Stimulated activated CD4-positive, alpha-beta T cell treated with anti-CD3 and anti-CD28 coated beads, Interleukin-2, amount 100 ng/mL, for 4 hours (primary cell): ENCODE results near the gene DLG4.

ENCODE experiments used
- DNase-seq: peaks from one replicate; pipeline ENCODE4 v3.0.0-alpha.2; 2020; ENCODE audit warnings: low read depth

Gene DLG4

DNA sequence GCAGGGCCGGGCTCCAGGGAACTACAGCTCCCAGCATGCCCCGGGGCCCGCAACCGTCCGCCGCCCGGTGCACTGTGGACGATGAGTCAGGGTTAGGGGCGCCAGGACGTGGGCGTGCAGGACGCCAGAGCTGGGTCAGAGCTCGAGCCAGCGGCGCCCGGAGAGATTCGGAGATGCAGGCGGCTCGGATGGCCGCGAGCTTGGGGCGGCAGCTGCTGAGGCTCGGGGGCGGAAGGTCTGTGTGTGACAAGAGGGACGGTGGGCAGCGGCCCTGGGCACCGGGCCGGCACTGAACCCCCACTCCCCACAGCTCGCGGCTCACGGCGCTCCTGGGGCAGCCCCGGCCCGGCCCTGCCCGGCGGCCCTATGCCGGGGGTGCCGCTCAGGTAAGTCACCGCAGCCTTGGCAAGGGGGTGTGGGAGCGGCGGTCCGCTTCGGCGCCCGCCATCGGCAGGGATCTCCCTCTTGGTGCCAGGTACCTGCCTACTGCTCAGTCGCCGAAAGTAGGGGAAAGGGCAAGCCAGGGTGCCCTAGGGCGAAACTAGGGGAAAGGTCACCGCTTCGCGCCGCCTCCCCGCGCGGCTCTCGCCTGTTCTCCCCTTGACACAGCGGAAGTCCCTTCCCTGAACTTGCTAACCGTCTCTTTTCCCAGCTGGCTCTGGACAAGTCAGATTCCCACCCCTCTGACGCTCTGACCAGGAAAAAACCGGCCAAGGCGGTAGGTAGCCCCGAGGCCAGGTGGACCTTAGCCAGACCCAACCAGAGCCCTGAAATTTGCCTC, at the start of gene DLG4, which contains the start of gene ACADVL:
TSS of gene DLG4 (minus strand) at position 25 of the 781 bp plus-strand sequence.
TSS of gene ACADVL (plus strand) at position 127 of the 781 bp plus-strand sequence. CDS start at position 174, 47 bp downstream.
- DNase-seq: peak; percentile 60

DNA sequence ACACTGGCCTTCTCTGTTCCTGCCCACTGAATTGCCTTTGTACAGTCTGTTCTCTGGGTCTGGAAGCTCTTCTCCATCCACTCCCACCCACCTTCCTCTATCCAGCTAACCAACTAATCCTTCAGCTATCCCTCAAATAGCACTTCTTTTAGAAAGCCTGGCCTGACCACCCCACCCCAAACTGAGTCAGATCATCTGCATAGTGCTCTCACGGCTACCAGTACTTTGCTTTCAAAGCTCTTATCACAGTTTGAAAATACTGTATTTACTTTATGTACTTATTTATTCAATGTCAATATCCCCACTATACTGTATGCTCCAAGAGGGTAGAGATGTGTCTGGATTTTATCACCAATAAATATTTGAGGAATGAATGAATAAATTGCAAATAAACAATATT, 47.1 kb upstream of the DLG4 start:
- no peak for DNase-seq

DNA sequence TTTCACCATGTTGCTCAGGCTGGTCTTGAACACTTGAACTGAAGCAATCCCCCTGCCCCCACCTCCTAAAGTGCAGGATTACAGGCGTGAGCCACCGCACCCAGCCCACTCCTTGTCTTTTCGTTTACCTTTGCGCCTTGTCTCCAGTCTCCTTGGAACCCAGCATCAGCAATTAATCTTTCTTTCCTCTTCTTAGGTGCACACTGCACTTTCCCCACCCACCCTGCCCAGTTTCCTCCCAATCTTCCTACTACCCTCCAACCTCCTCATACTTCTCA, 44.1 kb upstream of the DLG4 start:
- DNase-seq: no peak

DNA sequence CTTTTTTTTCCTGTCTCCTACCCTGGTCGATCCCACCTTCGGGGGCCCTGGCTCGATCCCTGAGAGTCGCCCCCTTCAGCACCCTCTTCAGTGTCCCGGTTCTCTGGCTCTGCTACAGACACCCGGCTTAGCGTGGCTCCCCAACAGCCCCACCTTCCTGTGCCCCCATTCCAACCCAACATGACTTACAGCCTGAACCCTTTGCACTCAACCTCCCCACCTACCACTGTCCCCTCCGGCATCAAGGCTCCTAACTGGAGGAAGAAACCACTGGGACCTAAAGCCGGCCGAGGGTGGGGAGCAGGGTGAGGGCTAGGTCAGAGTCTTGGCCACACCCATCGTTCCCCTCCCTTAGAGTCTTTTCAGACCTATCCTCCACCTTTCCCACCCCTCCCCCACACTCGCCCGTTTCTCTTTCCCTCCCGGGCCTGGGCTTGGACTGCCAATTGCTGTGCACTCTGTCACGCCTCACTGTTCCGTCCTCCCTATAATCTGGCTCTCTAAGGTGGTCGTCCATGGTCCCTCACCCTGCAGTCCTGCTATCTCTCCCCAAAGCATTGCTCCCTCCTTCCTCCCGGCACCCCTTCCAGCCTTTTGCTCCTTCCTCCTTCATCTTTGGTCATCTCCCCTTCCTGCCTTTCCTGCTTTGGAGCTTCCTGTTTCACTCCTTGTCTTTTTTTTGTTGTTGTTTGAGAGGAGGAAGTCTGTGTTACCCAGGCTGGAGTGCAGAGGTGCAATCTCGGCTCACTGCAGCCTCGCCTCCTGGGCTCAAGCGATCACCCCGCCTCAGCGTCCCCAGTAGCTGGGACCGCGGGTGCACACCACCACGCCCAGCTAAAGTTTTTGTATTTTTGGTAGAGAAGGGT, 43.5 kb upstream of the DLG4 start:
- no peak for DNase-seq

- no peak for DNase-seq
Observed at GRCh38 chr17:7262192-7262934, 42.7 kb upstream of the DLG4 start, which contains the start of gene CLDN7. Gene CLDN7 (minus strand): TSS chr17:7262478. CDS start chr17:7262043, 435 bp downstream.

DNA sequence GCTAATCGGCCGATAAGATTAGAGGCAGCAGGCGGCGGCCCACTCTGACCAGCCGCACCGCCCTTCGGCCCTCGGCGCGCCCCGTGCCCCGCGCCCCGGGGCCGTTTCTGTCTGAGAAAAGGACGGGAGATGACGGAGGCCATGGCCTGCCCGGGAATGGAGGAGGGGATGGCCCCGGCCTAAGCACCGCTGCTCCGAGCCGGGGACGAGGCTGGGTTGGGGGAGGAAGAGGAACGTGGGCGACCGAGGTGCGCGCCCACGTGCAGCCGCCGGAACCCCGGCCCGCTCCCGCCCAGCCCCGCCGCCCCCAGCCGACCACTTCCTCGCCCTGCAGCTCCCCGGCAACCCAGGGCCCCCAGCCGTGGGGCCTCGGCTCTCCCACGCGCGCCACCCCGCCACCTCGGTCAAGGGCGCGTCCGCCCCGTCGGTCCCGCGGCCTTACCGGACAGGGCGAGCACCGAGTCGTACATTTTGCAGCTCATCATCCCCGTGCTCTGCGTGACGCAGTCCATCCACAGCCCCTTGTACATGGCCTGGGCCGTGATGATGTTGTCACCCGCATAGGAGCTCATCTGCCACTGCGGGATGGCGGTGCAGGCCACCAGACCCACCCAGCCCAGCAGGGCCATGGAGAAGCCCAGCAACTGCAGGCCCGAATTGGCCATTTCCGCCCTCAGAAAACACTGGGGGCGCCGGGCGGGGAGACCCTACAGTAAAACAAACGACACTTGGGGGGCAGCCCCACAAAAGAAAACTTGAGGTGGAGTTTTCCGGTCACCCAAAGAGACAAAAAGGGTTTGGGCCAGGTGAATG, 41.9 kb upstream of the DLG4 start:
- peak; percentile 47 for DNase-seq

- DNase-seq: no peak
Observed at GRCh38 chr17:7260651-7261378, 41.2 kb upstream of the DLG4 start.

DNA sequence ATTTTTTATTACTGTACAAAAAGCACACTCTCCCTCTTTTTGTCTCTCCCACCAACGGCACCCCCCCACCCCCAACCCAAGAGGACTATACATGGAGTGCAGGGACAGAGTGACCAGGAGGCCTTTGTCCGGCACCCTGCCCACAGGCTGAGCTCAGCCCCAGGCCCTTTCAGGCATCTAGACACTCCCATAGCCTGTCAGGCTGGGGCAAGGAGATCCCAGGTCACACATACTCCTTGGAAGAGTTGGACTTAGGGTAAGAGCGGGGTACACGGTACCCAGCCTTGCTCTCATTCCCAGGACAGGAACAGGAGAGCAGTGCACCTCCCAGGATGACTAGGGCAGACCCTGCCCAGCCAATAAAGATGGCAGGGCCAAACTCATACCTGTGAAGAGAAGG, 40.5 kb upstream of the DLG4 start:
- DNase-seq: no peak

- DNase-seq: no peak
Observed at GRCh38 chr17:7259555-7259889, 39.9 kb upstream of the DLG4 start.

DNA sequence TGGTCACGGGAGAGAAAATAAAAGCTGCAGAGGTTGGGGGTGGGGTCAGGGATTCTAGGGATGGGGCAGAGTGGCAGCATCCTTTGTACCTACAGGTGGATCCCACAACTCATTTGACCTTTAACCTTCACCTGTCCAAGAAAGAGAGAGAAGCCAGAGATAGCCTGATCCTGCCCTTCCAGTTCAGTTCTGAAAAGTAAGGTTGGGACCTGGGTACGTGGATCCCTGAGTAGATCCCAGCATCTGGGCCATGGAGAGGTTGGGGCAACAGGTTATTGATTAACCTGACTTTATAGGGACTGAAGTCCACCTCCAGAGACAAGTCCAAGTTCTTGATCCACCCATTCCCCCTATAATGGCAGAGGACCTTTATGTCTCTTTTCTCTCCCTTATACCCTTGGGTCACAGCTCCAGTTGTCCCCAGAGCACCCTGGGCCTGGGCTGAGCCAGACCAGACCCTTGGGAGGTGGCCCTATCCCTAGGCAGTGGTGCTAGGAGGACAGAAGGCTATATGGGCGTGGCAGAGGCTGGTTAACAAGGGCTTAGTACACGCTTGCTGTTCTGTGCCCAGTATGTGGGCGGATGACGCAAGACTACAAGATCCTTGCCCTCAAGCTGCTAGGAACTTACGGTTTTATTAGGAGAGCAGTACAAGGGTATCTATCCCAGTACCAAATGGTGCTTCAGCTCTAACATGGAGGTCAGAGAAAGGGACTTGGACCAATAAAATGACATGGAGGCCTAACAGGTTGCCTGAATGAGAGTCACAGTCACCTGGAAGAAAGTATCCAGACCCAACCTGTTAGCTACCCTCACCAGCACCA, 39.3 kb upstream of the DLG4 start:
- DNase-seq: no peak

GRCh38 chr17:7256766-7257456, 37.3 kb upstream of the DLG4 start:
- no peak for DNase-seq

GRCh38 chr17:7254511-7254910, 34.9 kb upstream of the DLG4 start:
- DNase-seq: no peak

DNA sequence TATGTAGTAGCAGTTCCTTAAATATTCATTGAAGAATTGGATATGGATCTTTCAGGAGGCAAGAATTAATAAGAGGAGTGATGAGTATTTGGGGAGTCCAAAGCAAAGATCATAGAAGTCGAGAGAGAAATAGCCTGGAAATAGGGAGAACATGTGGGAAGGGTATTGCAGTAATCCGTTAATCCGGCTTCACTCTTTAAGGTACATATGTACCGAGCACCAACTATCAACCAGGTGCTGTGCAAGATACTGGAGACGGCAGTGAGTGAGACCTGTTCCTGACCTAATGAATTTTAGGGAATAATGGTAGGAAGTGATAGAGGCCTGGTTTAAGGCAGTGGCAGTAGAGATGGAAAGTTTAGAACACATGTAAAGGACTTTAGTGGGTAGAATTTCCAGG, 33.4 kb upstream of the DLG4 start:
- DNase-seq: no peak

- DNase-seq: peak; percentile 69
Observed at GRCh38 chr17:7252176-7253043, 32.8 kb upstream of the DLG4 start, which contains the start of gene ELP5. Gene ELP5 (plus strand): TSS chr17:7252215. CDS start chr17:7252551, 336 bp downstream.

DNA sequence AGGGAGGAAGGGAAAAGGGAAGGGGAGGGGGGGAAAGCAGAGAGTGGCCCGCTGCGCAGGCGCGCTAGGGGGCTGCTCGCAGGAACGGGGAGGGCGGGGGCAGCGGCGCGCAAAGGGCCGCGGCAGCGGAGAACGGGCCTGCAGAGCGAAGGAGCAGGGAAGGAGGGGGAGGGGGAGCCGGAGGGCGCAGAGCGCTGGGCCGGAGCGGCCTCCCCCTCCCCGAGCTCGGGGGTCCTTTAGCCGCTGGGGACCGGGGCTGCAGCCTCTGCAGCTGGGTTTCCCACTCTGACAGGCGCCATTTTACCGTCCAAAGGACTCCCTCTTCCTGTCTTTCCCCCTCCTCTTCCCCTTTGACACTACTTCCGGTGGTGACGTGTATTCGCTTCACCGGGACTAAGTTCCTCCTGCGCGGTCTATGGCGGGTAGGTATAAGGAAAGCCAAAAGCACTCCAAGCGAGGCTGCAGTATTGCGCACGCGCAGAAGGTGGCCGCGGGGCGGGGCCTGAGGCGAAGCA, 32.1 kb upstream of the DLG4 start, which contains the start of gene CTDNEP1:
TSS of gene CTDNEP1 (minus strand) at position 74 of the 515 bp plus-strand sequence. CDS start 438 bp downstream, outside the sequence.
- DNase-seq: peak; percentile 98

DNA sequence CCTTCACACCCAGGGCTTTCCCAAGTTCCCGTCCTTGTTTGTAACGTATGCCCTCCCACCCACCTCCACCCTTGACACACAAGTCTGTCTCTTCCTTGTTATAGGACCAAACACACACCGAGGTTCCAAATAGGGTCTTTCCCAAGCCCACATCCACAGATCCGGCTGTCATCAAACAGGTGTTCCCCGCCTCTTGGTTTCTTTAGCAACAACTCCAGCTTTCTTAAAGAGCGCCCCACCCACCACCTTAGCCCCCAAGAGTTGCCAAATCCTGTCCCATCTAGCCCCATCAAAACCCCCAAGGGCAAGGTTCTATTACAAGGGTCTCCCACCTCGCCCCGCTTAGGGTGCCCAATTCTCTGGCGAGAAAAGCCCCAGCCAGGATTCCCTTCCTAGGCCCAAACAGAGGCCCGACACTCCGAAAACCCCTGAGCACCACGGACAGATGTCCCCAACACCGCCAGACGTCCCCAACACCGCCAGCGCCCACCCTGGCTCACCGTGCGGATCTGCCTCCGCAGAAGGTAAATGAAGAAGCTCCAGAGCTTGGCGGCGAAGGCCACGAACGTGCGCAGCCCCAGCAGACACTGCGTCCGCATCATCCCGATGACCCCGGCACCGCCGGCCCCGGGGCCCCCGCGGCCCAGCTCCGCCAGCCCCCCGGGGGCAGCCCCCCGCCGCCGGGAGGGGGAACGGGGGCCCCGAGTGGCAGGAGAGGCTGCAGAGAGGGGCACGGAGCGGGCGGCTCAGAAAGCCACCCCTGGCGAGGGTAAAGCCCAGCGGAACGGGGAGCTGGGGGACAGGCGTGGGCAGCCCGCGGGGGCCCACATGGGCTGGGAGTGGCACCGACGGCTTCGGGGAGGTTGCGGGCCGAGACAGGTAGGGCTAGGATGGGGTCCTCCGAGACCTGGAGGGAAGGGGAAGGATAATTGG, 31.3 kb upstream of the DLG4 start:
- DNase-seq: no peak

DNA sequence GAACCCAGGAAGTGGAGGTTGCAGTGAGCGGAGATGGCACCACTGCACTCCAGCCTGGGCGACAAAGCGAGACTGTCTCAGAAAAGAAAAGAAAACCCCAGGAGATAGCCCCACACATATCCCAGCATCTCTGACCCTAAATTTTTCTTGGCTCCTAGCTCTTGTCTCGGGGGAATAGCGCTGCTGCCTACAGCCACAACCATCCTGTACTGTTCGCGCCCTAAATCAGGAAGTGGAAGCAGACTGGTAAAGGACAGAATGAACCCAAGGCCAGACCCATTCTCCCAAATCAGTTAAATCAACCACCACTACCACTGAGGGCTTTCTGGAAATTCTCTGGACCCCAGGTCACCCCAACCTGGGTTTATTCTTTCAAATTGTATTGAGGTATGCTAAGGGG, 30.2 kb upstream of the DLG4 start:
- no peak for DNase-seq
